WI38 (cell line): ENCODE data around the gene IGHMBP2.

Source experiments
- H3K4me3 ChIP-seq: 2 replicates; pipeline ENCODE4 v1.5.1; 2011; ENCODE audit warnings: low read depth, mild to moderate bottlenecking, control low read depth, low read length
- TF ChIP-seq, protein P1 (sequence below): IDR thresholded peaks from 2 replicates; pipeline ENCODE4 v1.5.1; 2012; ENCODE audit warnings: low read depth, mild to moderate bottlenecking, control low read depth, low read length

Gene IGHMBP2

GRCh38 chr11:68933605-68934320 is 30.1 kb downstream of the IGHMBP2 start:
- TF ChIP-seq, protein P1, sequence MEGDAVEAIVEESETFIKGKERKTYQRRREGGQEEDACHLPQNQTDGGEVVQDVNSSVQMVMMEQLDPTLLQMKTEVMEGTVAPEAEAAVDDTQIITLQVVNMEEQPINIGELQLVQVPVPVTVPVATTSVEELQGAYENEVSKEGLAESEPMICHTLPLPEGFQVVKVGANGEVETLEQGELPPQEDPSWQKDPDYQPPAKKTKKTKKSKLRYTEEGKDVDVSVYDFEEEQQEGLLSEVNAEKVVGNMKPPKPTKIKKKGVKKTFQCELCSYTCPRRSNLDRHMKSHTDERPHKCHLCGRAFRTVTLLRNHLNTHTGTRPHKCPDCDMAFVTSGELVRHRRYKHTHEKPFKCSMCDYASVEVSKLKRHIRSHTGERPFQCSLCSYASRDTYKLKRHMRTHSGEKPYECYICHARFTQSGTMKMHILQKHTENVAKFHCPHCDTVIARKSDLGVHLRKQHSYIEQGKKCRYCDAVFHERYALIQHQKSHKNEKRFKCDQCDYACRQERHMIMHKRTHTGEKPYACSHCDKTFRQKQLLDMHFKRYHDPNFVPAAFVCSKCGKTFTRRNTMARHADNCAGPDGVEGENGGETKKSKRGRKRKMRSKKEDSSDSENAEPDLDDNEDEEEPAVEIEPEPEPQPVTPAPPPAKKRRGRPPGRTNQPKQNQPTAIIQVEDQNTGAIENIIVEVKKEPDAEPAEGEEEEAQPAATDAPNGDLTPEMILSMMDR, result no peak
- no peak overlapping the region for H3K4me3 ChIP-seq

GRCh38 chr11:68934321-68934645 is 30.6 kb downstream of the IGHMBP2 start:
- TF ChIP-seq, protein P1, result no peak
- no peak overlapping the region for H3K4me3 ChIP-seq

- TF ChIP-seq, protein P1, result no peak
- H3K4me3 ChIP-seq, result no peak overlapping the region
Observed at GRCh38 chr11:68934666-68935065, 31.0 kb downstream of the IGHMBP2 start.

DNA sequence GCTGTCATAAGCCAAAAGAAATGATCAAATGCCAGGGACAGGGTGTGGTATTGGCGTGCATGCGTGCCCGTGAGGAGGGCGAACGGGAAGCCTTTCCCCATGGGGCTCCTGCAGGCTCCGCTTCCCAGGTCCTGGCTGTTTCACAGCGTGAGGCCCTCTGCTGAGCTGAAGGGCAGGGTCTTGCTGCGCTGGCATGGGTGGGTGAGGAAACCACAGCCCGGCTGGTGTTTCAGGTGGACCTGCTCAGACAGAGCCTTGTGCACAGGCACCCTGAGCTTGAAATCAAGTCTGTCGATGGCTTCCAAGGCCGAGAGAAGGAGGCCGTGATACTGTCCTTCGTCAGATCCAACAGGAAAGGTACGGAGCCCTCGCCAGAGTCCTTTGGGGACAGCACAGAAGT is 31.4 kb downstream of the IGHMBP2 start:
- H3K4me3 ChIP-seq, result no peak overlapping the region
- TF ChIP-seq, protein P1, result no peak

GRCh38 chr11:68935516-68936357 is 32.0 kb downstream of the IGHMBP2 start:
- no peak overlapping the region for H3K4me3 ChIP-seq
- TF ChIP-seq, protein P1, result no peak

DNA sequence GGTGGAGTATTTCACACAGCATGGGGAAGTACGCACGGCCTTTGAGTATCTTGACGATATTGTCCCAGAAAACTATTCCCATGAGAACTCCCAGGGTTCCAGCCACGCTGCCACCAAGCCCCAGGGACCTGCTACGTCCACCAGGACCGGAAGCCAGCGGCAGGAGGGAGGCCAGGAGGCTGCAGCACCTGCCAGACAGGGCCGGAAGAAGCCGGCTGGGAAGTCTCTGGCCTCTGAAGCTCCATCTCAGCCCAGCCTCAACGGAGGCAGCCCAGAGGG is 32.6 kb downstream of the IGHMBP2 start:
- TF ChIP-seq, protein P1, result no peak
- no peak overlapping the region for H3K4me3 ChIP-seq
